H1 (cell line): Measurements from ENCODE around the gene DNAJC2. TPM values are rescaled to one million over a fixed set of nuclear protein-coding genes. Genes with fewer than 3 reads are reported as not detected.

Source experiments
- CTCF ChIA-PET: fragments of 300-600 bp; sonication (Branson Sonifier 250); formaldehyde crosslinking; loops from one replicate; lab custom pipeline; 2021; ENCODE audit not compliant: partially characterized antibody; lab: Charles Lee
- POLR2A ChIA-PET: fragments of 300-600 bp; sonication (Branson Sonifier 250); formaldehyde crosslinking; loops from one replicate; lab custom pipeline; 2021; ENCODE audit warnings: inconsistent platforms; ENCODE audit not compliant: partially characterized antibody; lab: Charles Lee
- DNase-seq, 2 experiments: peaks; one replicate each; pipeline versions ENCODE4 v3.0.0 to v3.0.0-alpha.2; 2010 to 2022; ENCODE audit warnings: low spot score in 2 of 2, low read depth in 1 of 2, mixed read lengths in 1 of 2
- FAIRE-seq: peaks from 2 replicates; lab custom pipeline; 2011; peaks lifted over from hg19 to GRCh38; lab: Jason Lieb, UNC
- H2AFZ ChIP-seq: 2 replicates; pipeline ENCODE4 v1.8.1; 2012; ENCODE audit warnings: low read length, inconsistent platforms
- H2AK5ac ChIP-seq: 2 replicates; pipeline ENCODE4 v1.6.1; 2013; ENCODE audit warnings: low read depth, low read length
- H2BK120ac ChIP-seq: replicated peaks from 2 replicates; pipeline ENCODE3; 2013; ENCODE audit warnings: low read depth, low read length, inconsistent platforms
- H2BK12ac ChIP-seq: 2 replicates; pipeline ENCODE4 v1.6.1; 2013; ENCODE audit warnings: low read depth, low read length
- H2BK15ac ChIP-seq: 2 replicates; pipeline ENCODE4 v1.6.1; 2013; ENCODE audit warnings: low read length
- H2BK20ac ChIP-seq: 2 replicates; pipeline ENCODE4 v1.6.1; 2013; ENCODE audit warnings: low read length
- H2BK5ac ChIP-seq: 2 replicates; pipeline ENCODE4 v1.6.1; 2013; ENCODE audit warnings: low read depth, low read length
- H3K14ac ChIP-seq: 2 replicates; pipeline ENCODE4 v1.6.1; 2013; ENCODE audit warnings: inconsistent platforms; ENCODE audit not compliant: insufficient read length
- H3K18ac ChIP-seq: 2 replicates; pipeline ENCODE4 v1.6.1; 2013; ENCODE audit warnings: low read length; ENCODE audit errors: extremely low read depth
- H3K23ac ChIP-seq: 2 replicates; pipeline ENCODE4 v1.6.1; 2013; ENCODE audit warnings: inconsistent platforms; ENCODE audit not compliant: insufficient read length
- H3K23me2 ChIP-seq: 2 replicates; pipeline ENCODE4 v1.6.1; 2013; ENCODE audit warnings: low read depth, low read length
- H3K27ac ChIP-seq: 2 replicates; pipeline ENCODE4 v1.6.1; 2011; ENCODE audit warnings: low read depth, low read length, inconsistent platforms
- H3K27me3 ChIP-seq, 4 experiments: replicated peaks in 1 of 4; 1 replicate in 1 of 4; 2 replicates in 3 of 4; pipeline versions ENCODE4 v1.6.1 to v1.8.1; 2011 to 2013; ENCODE audit warnings: low read length in 3 of 4, mild to moderate bottlenecking in 3 of 4, inconsistent platforms in 2 of 4, mixed read lengths in 2 of 4, moderate library complexity in 1 of 4; ENCODE audit not compliant: control insufficient read depth in 3 of 4, insufficient read depth in 3 of 4; ENCODE audit errors: extremely low read depth in 1 of 4
- H3K36me3 ChIP-seq, 4 experiments: 2 replicates each; pipeline versions ENCODE4 v1.6.1 to v1.8.1; 2011 to 2013; ENCODE audit warnings: mild to moderate bottlenecking in 4 of 4, low read length in 3 of 4, moderate library complexity in 2 of 4, control low read depth in 1 of 4, inconsistent platforms in 1 of 4; ENCODE audit not compliant: insufficient read depth in 4 of 4, control insufficient read depth in 2 of 4
- H3K4ac ChIP-seq: replicated peaks from 2 replicates; pipeline ENCODE3; 2013; ENCODE audit warnings: low read length, low read depth, mixed read lengths, inconsistent platforms; ENCODE audit not compliant: insufficient read length
- H3K4me1 ChIP-seq, 4 experiments: replicated peaks in 1 of 4; 1 replicate in 1 of 4; 2 replicates in 3 of 4; pipeline versions ENCODE4 v1.6.1 to v1.8.1; 2011 to 2013; ENCODE audit warnings: low read length in 3 of 4, inconsistent platforms in 2 of 4, mixed read lengths in 1 of 4; ENCODE audit not compliant: insufficient read depth in 4 of 4, control insufficient read depth in 3 of 4
- H3K4me2 ChIP-seq, 2 experiments: 2 replicates each; pipeline versions ENCODE4 v1.6.1 to v1.8.1; 2011 to 2013; ENCODE audit warnings: low read depth in 2 of 2, low read length in 2 of 2, control low read depth in 1 of 2, inconsistent platforms in 1 of 2, mild to moderate bottlenecking in 1 of 2; ENCODE audit not compliant: insufficient read depth in 1 of 2
- H3K4me3 ChIP-seq, 4 experiments: fragments of 200-600, 300-600 bp in 1 of 4; sonication (generic), shearing (Covaris generic), sonication (Bioruptor Twin) in 1 of 4; 2 replicates each; pipeline versions ENCODE4 v1.5.1 to v1.8.1; 2011 to 2016; ENCODE audit warnings: low read length in 4 of 4, low read depth in 3 of 4, control low read depth in 2 of 4, inconsistent platforms in 2 of 4, mild to moderate bottlenecking in 2 of 4, mixed read lengths in 1 of 4, moderate library complexity in 1 of 4; ENCODE audit not compliant: insufficient read depth in 2 of 4; ENCODE audit errors: extremely low read depth in 1 of 4
- H3K56ac ChIP-seq: replicated peaks from 2 replicates; pipeline ENCODE3; 2013; ENCODE audit warnings: low read depth, mild to moderate bottlenecking, mixed read lengths, low read length, inconsistent platforms; ENCODE audit not compliant: insufficient read length
- H3K79me1 ChIP-seq: 2 replicates; pipeline ENCODE4 v1.6.1; 2013; ENCODE audit warnings: low read depth, low read length, control low read depth
- H3K79me2 ChIP-seq, 2 experiments: 2 replicates each; pipeline versions ENCODE4 v1.6.1 to v1.8.1; 2012 to 2013; ENCODE audit warnings: low read length in 2 of 2, mild to moderate bottlenecking in 2 of 2, inconsistent platforms in 1 of 2; ENCODE audit not compliant: insufficient read depth in 2 of 2, control insufficient read depth in 1 of 2
- H3K9ac ChIP-seq, 4 experiments: replicated peaks in 1 of 4; 1 replicate in 1 of 4; 2 replicates in 3 of 4; pipeline versions ENCODE4 v1.6.1 to v1.8.1; 2011 to 2013; ENCODE audit warnings: low read depth in 3 of 4, low read length in 3 of 4, control low read depth in 2 of 4, mild to moderate bottlenecking in 2 of 4, moderate library complexity in 2 of 4, inconsistent platforms in 1 of 4; ENCODE audit errors: extremely low read depth in 1 of 4
- H3K9me3 ChIP-seq, 2 experiments: 2 replicates each; pipeline versions ENCODE4 v1.6.1 to v1.8.1; 2012 to 2013; ENCODE audit warnings: mild to moderate bottlenecking in 2 of 2, moderate library complexity in 2 of 2, control low read depth in 1 of 2, inconsistent platforms in 1 of 2, low read depth in 1 of 2, low read length in 1 of 2, mixed read lengths in 1 of 2; ENCODE audit not compliant: insufficient read depth in 2 of 2
- H4K20me1 ChIP-seq, 2 experiments: replicated peaks in 1 of 2; 2 replicates each; pipeline versions ENCODE3 to v1.8.1; 2011 to 2013; ENCODE audit warnings: inconsistent platforms in 2 of 2, low read length in 2 of 2, mild to moderate bottlenecking in 1 of 2; ENCODE audit not compliant: insufficient read depth in 2 of 2, control insufficient read depth in 1 of 2
- H4K5ac ChIP-seq: 2 replicates; pipeline ENCODE4 v1.6.1; 2013; ENCODE audit warnings: low read length, low read depth, mixed read lengths, inconsistent platforms; ENCODE audit not compliant: insufficient read length
- H4K8ac ChIP-seq: 2 replicates; pipeline ENCODE4 v1.8.0; 2013; ENCODE audit warnings: mild to moderate bottlenecking, moderate library complexity, low read length, inconsistent platforms; ENCODE audit not compliant: insufficient read depth; ENCODE audit errors: extremely low read depth
- H4K91ac ChIP-seq: replicated peaks from 2 replicates; pipeline ENCODE3; 2013; ENCODE audit warnings: low read length, mixed read lengths, inconsistent platforms; ENCODE audit not compliant: insufficient read length
- TCF12 ChIP-seq: IDR thresholded peaks from 2 replicates; pipeline ENCODE4 v1.6.1; 2011; ENCODE audit warnings: low read depth, mild to moderate bottlenecking, low read length
- WGBS, 2 experiments: shearing (Covaris generic) in 1 of 2; methylation state at CpG; one replicate each; pipeline versions ENCODE4 v1.1.6 to v1.1.7; 2013 to 2015; ENCODE audit warnings: low lambda C conversion rate in 2 of 2, mixed read lengths in 2 of 2, inconsistent platforms in 1 of 2, low coverage in 1 of 2, missing lambda C conversion rate in 1 of 2; ENCODE audit not compliant: insufficient replicate concordance in 2 of 2, insufficient coverage in 1 of 2, insufficient read length in 1 of 2; ENCODE audit errors: extremely low coverage in 1 of 2, missing lambda C conversion rate in 1 of 2; 5-methylcytosine and 5-hydroxymethylcytosine counted together
- polyA plus RNA-seq, 7 experiments: library from polyadenylated mRNA; depleted of rRNA in 3 of 7; stranded (reverse) in 5 of 7; unstranded in 2 of 7; fragments of >200 nt in 5 of 7; fragments of 200-250 nt in 2 of 7; gene quantifications; 1 replicate in 5 of 7; 2 replicates in 1 of 7; 4 replicates in 1 of 7; pipeline versions ENCODE4 v1.2.1 to v1.2.3, GENCODE V29; 2011 to 2013; ENCODE audit warnings: missing spikeins in 2 of 7, mixed read lengths in 2 of 7
- total RNA-seq: library from RNA; stranded (reverse); fragmentation: NEBNext Ultra II Directional; extraction: Animal tissue kit (Norgen Biotek cat#: 25700); gene quantifications from 2 replicates; pipeline ENCODE4 v1.2.1, GENCODE V29; 2021

The DNAJC2 gene
- total and polyA plus RNA-seq, 2 of the 8 experiments (the other 6 are each of a cell fraction or from before 2014, with no cell fraction given) = 9.8 to 42.2 TPM

GRCh38 chr7:103297837-103298179 is 46.8 kb downstream of the DNAJC2 start:
- Histone ChIP-seq H3K79me1 (no peaks in the 10 kb centered on the region; the same call in 1 of the 2 replicates), H3K4ac (no peak overlapping the region), H3K56ac (no peak overlapping the region), H4K20me1 (peaks cover 0 to 2% of the 10 kb centered on the region in 2 experiments), H3K79me2 (peaks cover 0 to 26% of the 10 kb centered on the region in 2 experiments; a peak in 3 of 4 replicates), H2AK5ac (no peak overlapping the region), H4K91ac (no peak overlapping the region), H4K8ac (peak overlapping the region; percentile 99; the same call in 1 of the 2 replicates), H2AFZ (no peak overlapping the region), H2BK12ac (no peak overlapping the region), H2BK5ac (0 out of 2 replicates have a peak overlapping the region, but pooled peaks have one; percentile 62), H3K9ac (peak overlapping the region; percentile 76 to 99 (median 92)), H4K5ac (no peak overlapping the region), H3K27ac (peak overlapping the region; percentile 94), H3K4me3 (peak overlapping the region; percentile 58 to 92 (median 84)), H2BK120ac (no peak overlapping the region), H3K36me3 (peaks cover 0 to 43% (median 27%) of the 10 kb centered on the region in 4 experiments; a peak in 6 of 8 replicates), H3K18ac (no peak overlapping the region), H3K4me2 (peak overlapping the region; percentile 0 to 75), H3K27me3 (no peaks in the 10 kb centered on the region), H3K9me3 (no peaks in the 10 kb centered on the region), H3K14ac (no peak overlapping the region), H2BK20ac (no peak overlapping the region), H3K23ac (no peak overlapping the region), H3K23me2 (no peaks in the 10 kb centered on the region), H3K4me1 (peaks cover 0 to 5% (median 0%) of the 10 kb centered on the region in 4 experiments; a peak in 1 of 7 replicates), H2BK15ac (no peak overlapping the region)
- POLR2A ChIA-PET = interaction anchor here (0.7 to 1.9 kb wide), 4 partner anchors 10 to 29 kb away, joined by 3 to 6 read pairs (median 3); no protein-coding TSS in a partner anchor
- no peak for TF ChIP-seq TCF12
- WGBS, 2 experiments = 3% methylated on average over 7 of the region's 7 CpGs; no CpG with 5 or more reads in 1 of the 2 experiments
- FAIRE-seq (no peak), DNase-seq (no peak)
- CTCF ChIA-PET = interaction anchor here (0.7 to 1.4 kb wide), 4 partner anchors 9 to 24 kb away, joined by 3 to 5 read pairs (median 4); no protein-coding TSS in a partner anchor
